AG04450 (cell line): Measurements from ENCODE around the gene MCTP1. TPM values are rescaled to one million over a fixed set of nuclear protein-coding genes. Genes with fewer than 3 reads are reported as not detected.

ENCODE experiments used
- CTCF ChIA-PET: fragments of 300-600, 350-600 bp; formaldehyde crosslinking; extraction: SDS; loops from one replicate; lab custom pipeline; 2022; ENCODE audit warnings: antibody characterized with exemption, inconsistent platforms; lab: Charles Lee
- POLR2A ChIA-PET: fragments of 350-600 bp; formaldehyde crosslinking; extraction: SDS; loops from one replicate; lab custom pipeline; 2021; ENCODE audit warnings: antibody characterized with exemption, inconsistent platforms; lab: Yijun Ruan, JAX
- DNase-seq: peaks from one replicate; pipeline ENCODE4 v3.0.0-alpha.2; 2011; ENCODE audit warnings: low read depth, low spot score
- H3K27ac ChIP-seq: one replicate; pipeline ENCODE4 v1.5.1; 2012; ENCODE audit warnings: low read depth, low read length, control low read depth
- H3K27me3 ChIP-seq: one replicate; pipeline ENCODE4 v1.6.0; 2012; ENCODE audit warnings: low read length; ENCODE audit not compliant: control insufficient read depth, insufficient read depth
- H3K4me3 ChIP-seq: 2 replicates; pipeline ENCODE4 v1.5.1; 2011; ENCODE audit warnings: mild to moderate bottlenecking, low read depth, low read length, control low read depth
- H3K9me3 ChIP-seq: 2 replicates; pipeline ENCODE4 v1.5.1; 2012; ENCODE audit warnings: low read length; ENCODE audit not compliant: control insufficient read depth, insufficient read depth
- CTCF ChIP-seq: IDR thresholded peaks from 2 replicates; pipeline ENCODE4 v1.5.1; 2011; ENCODE audit warnings: low read depth, low read length, control low read depth, inconsistent platforms
- polyA plus RNA-seq: library from polyadenylated mRNA; depleted of rRNA; stranded (reverse); fragments of >200 nt; gene quantifications from 2 replicates; pipeline ENCODE4 v1.2.3, GENCODE V29; 2011

MCTP1 gene
- polyA plus RNA-seq, 1 experiment, result 0.66 TPM

DNA sequence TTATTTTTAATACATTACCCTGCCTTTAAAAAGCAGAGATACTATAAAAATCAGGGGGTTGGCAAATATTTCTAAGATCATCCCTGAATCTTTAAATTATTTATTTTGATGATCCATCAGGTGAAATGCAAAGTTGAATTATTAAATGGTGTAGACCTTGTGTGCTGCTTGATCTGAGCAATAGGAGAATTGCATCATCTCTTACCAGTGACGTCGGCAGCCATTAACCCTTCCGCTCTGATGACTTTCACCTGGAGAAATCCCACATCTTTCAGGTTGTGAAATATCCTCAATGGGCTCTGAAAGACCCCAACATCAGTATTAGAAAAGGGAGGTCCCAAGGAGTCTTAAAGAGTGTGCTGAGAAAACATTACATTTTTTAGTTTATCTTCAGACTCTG, 396.2 kb downstream of the MCTP1 start:
- Histone ChIP-seq H3K9me3 (no peaks in the 10 kb centered on the region), H3K27me3 (no peaks in the 10 kb centered on the region), H3K27ac (no peak overlapping the region), H3K4me3 (no peak overlapping the region)
- TF ChIP-seq CTCF, result no peak
- CTCF ChIA-PET, result no interaction called here
- DNase-seq, result no peak
- POLR2A ChIA-PET, result no interaction called here

- no peak for DNase-seq
- POLR2A ChIA-PET, result no interaction called here
These were observed 399.0 kb downstream of the MCTP1 start for GRCh38 chr5:94885931-94886330.

GRCh38 chr5:94884311-94884710, 400.6 kb downstream of the MCTP1 start:
- POLR2A ChIA-PET, result no interaction called here
- CTCF ChIA-PET, result interaction anchor here (1.8 kb wide), 1 partner anchor 9 kb away, joined by 11 read pairs; no protein-coding TSS in a partner anchor

More at GRCh38 chr5:94885931-94886330, 399.0 kb downstream of the MCTP1 start:
- Histone ChIP-seq H3K4me3 (no peak overlapping the region), H3K9me3 (no peaks in the 10 kb centered on the region), H3K27ac (no peak overlapping the region), H3K27me3 (no peaks in the 10 kb centered on the region)
- no peak for TF ChIP-seq CTCF
- CTCF ChIA-PET, result interaction anchor here (1.8 kb wide), 1 partner anchor 8 kb away, joined by 11 read pairs; no protein-coding TSS in a partner anchor

GRCh38 chr5:94872526-94872925, 412.4 kb downstream of the MCTP1 start:
- POLR2A ChIA-PET, result no interaction called here

More at GRCh38 chr5:94884311-94884710, 400.6 kb downstream of the MCTP1 start:
- DNase-seq, result no peak
- H3K27me3 ChIP-seq, result no peaks in the 10 kb centered on the region
- no peak for TF ChIP-seq CTCF
- no peak overlapping the region for H3K4me3 ChIP-seq
- H3K9me3 ChIP-seq, result no peaks in the 10 kb centered on the region
- H3K27ac ChIP-seq, result no peak overlapping the region

More at GRCh38 chr5:94872526-94872925, 412.4 kb downstream of the MCTP1 start:
- H3K27ac ChIP-seq, result no peak overlapping the region
- no peaks in the 10 kb centered on the region for H3K27me3 ChIP-seq
- no peak for TF ChIP-seq CTCF
- no peak overlapping the region for H3K4me3 ChIP-seq
- no peaks in the 10 kb centered on the region for H3K9me3 ChIP-seq
- DNase-seq, result no peak
- CTCF ChIA-PET, result no interaction called here
